ENCODE results near the gene SPSB1.
"Not testable (repeated sequence)": the region's sequence is repeated elsewhere in the genome, so short reads cannot be mapped to it uniquely, and the experiment has no call there.

The SPSB1 gene

DNA sequence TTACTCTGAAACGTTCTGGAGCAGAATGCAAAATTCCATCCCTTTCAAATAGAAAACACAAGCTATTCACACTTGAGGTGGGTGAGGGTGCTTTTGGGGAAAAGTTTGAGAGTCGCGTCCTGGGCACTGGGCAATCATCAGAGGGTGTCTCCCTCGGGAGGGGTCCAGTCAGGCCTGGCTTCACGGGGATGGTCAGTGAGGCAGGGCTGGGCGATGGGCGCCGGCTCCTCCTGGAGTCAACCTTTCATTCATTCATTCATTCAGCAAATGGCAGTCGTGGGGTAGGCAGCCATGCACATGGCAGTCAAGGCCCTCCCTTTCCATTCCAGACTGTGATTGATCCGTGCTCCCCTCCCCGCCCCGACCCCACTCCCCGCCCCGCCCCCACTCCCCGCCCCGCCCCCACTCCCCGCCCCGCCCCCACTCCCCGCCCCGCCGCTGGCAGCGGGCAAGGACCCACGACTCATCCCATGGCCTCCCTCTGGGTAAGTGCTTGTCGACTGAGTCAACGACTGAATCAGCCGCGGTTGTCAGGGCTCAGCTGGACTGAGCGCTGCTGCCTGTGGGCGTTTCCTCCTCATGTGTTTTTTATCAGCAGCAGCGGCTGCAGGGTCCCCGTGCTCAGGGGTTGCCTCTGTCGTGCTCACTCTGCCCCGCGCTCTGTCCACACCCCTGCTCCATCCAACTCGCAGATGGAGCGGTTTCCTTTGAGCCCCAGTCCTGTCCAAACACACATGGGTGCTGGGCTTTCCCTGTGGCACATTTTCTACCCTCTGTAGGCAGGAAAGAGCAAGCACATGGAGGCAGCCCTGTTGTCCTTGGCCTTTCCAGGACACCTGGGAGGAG lies 12.5 kb upstream of the SPSB1 start:
- peak; percentile 36 for DNase-seq

GRCh38 chr1:9281071-9281827 lies 11.4 kb upstream of the SPSB1 start:
- DNase-seq: no peak

DNA sequence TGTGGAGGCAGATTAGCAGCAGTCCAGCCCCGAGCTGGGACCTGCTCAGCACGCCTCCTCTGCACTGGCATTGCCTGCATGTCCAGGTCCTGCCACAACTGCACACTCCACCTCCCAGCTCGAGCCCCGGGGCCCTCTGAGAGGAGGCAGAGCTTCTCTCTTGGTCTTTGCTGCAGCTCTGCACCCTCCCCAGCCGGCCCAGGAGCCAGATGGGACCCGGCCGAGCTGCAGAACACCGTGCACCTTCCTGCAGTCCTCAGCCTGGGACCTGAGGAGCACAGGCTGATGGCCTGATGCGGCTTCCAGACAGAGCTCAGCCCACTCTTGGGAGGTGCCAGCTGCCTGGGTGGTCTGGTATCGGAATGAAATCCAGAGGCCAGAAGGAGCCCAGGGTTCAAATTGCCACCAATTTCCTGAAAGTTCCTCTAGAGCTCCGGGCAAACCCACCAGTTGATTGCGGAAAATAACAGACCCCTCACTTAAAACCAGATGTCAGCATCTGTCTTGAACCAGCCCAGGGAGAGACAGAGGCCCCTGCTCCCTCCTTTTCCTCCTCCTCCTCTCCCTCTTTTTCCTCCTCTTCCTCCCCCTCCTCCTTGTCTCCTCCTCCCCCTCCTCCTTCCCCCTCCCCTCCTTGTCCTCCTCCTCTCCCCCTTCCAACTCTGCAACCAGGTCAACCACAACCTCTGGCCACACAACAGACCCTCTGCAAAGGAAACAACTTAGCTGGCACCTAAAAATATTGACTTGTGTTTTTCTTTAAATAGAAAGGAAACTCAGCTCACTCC lies 10.6 kb upstream of the SPSB1 start:
- no peak for DNase-seq

DNA sequence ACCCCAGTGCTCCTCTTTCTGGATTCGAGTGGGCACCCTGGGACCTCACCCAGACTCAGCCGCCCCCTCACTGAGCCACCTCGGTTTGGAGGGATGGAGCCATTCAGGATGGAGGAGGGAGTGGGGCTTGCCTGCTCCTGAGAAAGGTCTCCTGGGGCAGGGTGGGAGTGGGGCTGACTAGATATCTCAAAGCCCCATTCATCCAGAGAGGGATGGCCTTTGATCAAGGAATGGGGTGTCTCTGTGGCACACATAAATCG lies 10.1 kb upstream of the SPSB1 start:
- no peak for DNase-seq

- no peak for DNase-seq
Measured at GRCh38 chr1:9284061-9284460, 8.6 kb upstream of the SPSB1 start.

GRCh38 chr1:9286556-9286955 lies 6.1 kb upstream of the SPSB1 start:
- DNase-seq: no peak

DNA sequence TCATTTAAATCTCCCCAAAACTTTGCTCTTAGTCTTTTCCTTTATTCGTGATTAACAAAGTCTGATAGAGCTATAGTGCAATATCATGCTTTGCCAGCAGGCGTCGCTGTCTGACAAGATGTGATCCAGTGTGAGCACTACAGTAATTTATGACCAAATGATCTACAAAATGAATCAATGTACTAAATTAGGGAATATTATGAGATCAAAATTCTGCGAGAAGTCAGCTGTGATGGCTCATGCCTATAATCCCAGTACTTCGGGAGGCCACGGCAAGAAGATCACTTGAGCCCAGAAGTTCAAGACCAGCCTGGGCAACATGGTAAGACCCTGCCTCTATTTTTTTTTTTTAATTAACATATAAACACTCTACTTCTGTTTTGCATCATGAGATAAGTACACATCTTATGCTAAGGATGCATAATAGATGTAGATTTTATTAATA lies 3.6 kb upstream of the SPSB1 start:
- peak; percentile 89 for DNase-seq

GRCh38 chr1:9289711-9290485 lies 2.8 kb upstream of the SPSB1 start:
- peak; percentile 36 for DNase-seq

GRCh38 chr1:9291914-9292360 lies 757 bp upstream of the SPSB1 start:
- no peak for DNase-seq

GRCh38 chr1:9293241-9293532 lies 493 bp downstream of the SPSB1 start:
- DNase-seq: no peak

DNA sequence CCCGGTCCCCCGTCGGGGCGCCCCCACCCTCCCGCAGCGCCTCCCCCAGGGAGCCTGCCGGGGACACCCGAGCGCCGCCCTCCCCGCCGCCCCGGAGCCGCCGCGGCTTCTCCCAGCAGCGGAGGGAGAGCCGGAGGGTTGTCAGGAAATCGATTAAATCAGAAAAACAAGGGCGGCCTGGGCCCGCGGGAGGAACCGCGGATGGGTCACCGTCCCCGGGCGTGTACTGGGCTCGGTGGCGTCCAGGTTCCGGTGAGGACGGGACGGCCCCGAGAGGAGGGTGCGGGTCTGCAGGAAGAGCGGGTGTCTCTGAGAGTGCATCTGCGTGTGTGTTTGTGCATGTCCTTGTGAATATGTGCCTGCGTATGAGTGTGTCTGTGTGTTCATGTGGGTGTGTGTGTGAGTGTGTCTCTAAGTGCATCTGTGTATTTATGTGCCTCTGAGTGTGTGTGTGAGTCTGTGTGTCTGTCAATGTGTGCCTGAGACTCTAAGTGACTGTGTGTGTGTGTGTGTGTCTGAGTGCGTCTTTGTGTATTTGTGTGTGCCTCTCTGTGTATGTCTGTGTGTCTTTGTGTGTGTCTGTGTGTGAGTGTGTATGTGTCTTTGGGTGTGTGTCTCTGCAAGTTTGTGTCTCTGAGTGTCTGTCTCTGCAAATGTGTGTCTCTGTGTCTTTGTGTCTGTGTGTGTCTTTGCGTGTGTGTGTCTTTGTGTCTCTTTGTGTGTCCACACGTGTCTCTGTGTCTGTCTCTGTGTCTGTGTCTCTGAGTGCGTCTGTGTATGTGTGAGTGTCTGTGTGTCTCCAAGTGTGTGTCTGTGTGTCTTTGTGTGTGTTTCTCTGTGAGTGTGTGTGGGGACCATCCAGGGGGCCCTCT lies 1.1 kb downstream of the SPSB1 start:
- DNase-seq: peak; percentile 21

GRCh38 chr1:9294405-9294773 lies 1.7 kb downstream of the SPSB1 start:
- no peak for DNase-seq

GRCh38 chr1:9294910-9295636 lies 2.4 kb downstream of the SPSB1 start:
- no peak for DNase-seq

DNA sequence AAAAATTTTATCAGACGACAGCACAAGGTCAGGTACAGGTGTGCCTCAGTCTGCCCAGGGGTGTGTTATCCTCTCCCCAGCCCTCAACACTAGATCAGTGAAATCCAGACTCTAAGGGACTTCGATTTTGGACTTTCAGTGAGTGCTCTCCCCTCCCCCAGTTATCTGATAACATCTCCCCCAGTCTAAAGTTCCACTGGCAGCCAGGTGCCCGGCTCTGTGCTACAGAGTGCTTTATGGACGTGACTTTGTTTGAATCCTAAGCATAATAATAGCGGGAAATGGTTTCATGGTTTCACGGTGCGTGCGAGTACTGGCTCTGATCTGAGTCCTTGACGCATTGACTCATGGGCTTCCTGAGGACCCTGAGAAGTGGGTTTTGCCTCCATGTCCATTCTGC lies 3.2 kb downstream of the SPSB1 start:
- DNase-seq: no peak

GRCh38 chr1:9296850-9297249 lies 4.2 kb downstream of the SPSB1 start:
- no peak for DNase-seq

DNA sequence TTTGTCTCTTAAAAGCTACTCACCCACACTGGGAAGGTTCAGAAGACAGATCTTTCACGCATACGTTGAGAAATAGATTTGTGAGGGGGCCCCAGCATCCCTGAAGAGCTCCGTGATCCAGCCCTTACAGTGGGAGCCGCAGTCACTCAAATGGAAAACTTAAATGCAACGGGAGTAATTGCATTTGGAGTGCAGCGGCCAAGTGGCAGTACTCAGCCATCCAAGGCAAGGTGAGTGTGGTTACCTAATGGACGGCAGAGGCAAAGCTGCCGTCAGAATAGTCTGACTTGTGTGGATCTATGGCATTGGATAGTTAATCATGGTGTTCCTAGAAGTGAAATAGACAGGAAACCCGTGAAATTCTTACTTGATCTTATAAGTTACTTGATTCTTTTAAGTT lies 5.1 kb downstream of the SPSB1 start:
- no peak for DNase-seq

- no peak for DNase-seq
Measured at GRCh38 chr1:9298282-9298681, 5.6 kb downstream of the SPSB1 start.

DNA sequence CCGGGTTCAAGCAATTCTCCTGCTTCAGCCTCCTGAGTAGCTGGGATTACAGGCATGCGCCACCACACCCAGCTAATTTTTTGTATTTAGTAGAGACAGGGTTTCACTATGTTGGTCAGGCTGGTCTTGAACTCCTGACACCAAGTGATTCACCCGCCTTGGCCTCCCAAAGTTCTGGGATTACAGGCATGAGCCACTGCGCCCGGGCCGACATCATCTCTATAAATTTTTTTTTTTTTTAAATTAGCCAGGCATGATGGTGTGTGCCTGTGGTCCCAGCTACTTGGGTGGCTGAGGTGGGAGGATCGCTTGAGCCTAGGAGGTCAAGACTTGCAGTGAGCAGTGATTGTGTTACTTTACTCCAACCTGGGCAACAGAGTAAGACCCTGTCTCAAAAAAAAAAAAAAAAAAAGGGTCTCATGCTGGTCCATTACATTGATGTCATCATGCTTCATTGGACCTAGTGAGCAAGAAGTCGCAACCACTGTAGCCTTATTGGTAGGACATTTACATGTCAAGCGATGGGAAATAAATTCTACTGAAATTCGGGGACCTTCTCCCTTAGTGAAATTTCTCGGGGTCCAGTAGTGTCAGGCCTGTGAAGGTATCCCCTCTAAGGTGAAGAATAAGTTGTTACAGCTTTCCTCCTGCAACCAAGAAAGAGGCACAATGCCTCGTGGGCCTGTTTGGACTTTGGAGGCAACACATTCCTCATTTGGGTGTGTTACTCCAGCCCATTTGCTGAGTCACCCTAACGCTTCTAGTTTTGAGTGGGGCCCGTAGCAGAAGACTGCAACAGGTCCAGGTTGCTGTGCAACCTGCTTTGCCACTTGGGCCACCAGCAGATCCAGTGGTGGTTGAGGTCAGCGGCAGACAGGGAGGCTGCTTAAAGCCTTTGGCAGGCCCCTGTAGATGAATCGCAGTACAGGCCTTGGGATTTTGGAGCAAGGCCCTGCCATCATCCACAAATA lies 7.2 kb downstream of the SPSB1 start:
- not testable (repeated sequence) for DNase-seq

DNA sequence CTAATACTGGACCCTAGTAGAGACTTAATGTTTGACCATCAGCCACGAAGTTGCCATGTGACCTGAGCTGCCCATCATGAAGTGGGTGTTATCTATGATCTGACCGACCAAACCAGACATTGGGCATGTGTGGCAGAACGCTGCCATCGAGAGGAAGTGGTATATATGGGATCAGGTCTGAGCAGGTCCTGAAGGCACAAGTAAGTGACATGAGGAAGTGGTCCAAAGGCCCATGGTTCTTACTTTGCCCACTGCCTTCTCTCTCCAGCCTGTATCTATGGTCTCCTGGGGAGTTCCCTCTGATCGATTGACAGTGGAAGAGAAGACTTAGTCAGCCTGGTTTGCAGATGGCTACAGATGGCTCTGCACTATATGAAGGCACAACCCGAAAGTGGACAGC lies 7.9 kb downstream of the SPSB1 start:
- DNase-seq: no peak

Data from OCI-M1 (cell line).